GM23248 (cell line): Measurements from ENCODE around the gene ZDHHC11.
"Not testable (repeated sequence)": the region's sequence is repeated elsewhere in the genome, so short reads cannot be mapped to it uniquely, and the experiment has no call there.

Source experiments
- EZH2 ChIP-seq: fragments of 200-600 bp; sonication (generic); IDR thresholded peaks from 2 replicates; pipeline ENCODE4 v1.6.1; 2018; ENCODE audit warnings: antibody characterized with exemption, mild to moderate bottlenecking; ENCODE audit not compliant: insufficient read depth, poor library complexity, severe bottlenecking
- EZH2phosphoT487 ChIP-seq: fragments of 200-600 bp; sonication (generic); IDR thresholded peaks from 2 replicates; pipeline ENCODE4 v1.6.1; 2018; ENCODE audit warnings: antibody characterized with exemption, moderate library complexity, mild to moderate bottlenecking, low read depth; ENCODE audit not compliant: insufficient read depth

GRCh38 chr5:750226-750625 lies 100.6 kb downstream of the ZDHHC11 start:
- not testable (repeated sequence) for TF ChIP-seq EZH2, EZH2phosphoT487
